ENCODE measurements around the gene LYSMD1.

Gene LYSMD1

GRCh38 chr1:151135433-151136385 lies 30.0 kb downstream of the LYSMD1 start:
- DNase-seq: no peak

DNA sequence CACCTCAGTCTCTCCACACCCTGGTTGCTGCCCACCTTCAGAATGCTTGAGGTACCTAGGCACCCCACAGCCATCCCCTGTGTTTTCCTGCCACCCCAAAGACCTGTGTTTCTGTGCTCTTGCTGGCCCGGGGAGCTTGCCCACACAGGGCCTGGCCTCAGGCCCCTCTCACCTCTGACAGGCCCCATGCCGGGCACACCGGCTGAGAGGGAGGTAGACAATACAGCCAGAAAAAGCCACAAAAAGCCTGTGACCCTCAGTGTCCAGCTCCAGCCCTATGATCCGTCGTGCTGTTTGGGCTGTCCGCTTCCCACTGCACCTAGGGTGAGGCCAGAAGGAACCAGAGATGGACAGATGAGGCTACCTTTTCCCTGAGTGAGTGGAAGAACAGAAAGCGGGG lies 30.7 kb downstream of the LYSMD1 start:
- DNase-seq: no peak

- no peak for DNase-seq
These were observed 31.3 kb downstream of the LYSMD1 start for GRCh38 chr1:151134396-151134795.

GRCh38 chr1:151133018-151133806 lies 32.5 kb downstream of the LYSMD1 start:
- no peak for DNase-seq

- DNase-seq: no peak
These were observed 33.2 kb downstream of the LYSMD1 start for GRCh38 chr1:151132335-151133017.

DNA sequence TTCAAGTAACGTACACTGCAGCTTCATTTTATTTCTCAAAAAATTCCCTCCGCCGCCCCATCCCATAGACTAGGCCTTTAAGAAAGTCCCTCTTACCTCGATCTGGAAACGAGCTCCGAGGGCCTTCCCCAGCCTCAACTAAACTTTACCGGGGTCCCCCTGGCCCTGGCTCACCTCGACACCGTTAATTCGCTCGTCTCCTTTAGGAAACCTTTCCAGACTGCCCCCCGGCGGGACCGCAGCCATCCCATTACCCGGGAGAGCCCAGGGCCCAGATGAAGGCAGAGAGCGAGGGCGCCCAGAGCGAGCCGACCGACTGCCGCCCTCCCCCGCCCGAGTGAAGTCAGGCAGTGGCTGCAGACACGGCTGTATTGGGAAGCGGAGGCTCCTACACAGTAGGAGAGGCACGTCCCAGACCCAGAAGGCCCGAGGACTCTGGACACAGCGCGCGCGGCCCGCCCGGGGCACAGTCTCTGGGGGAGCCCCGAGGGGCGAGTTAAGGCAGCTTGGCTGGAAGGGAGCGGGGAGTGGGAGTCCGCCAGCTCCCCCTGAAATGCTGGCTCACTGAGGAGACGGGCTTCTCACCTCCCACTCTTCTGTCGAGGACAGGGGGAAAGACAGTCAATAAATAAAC lies 33.9 kb downstream of the LYSMD1 start:
- no peak for DNase-seq

DNA sequence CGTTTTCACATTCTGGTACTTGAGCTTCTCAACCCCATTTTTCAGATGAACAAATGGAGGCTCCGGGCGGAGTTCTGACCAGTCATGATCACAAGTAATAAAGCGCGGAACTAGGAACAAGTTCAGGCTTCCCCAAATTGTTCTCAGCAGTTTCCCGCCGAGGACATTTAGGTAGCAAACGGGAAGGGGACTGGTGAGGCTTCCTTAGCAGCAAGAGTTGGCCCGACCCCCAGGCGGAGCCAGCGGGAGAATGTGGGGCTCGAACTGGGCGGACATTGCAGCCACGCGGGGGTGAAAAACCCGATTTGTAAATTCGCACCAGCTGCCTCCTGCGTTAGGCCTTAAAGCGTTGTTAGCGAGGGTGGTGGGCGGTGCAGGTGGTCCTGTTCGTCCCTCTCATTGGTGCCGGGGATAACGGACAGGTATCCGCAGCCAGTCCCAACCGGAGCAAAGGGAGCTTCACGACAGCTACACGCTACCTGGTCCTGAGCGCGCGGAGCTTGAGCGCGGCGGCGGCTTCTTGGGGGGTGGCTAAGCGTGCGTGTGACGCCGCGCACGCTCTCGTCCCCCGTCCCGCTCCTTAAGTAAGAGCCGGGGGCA lies 34.6 kb downstream of the LYSMD1 start:
- DNase-seq: no peak

- DNase-seq: no peak
These were observed 36.9 kb downstream of the LYSMD1 start for GRCh38 chr1:151128800-151129199.

GRCh38 chr1:151124763-151125403 lies 40.8 kb downstream of the LYSMD1 start:
- no peak for DNase-seq

- DNase-seq: no peak
These were observed 51.8 kb downstream of the LYSMD1 start for GRCh38 chr1:151113877-151114276.
